Gastroesophageal sphincter (tissue), 3 donors: ENCODE data around the gene SUPT20HL1.

Experiments
- CTCF ChIP-seq, 4 experiments: fragments of 200-600 bp in 2 of 4; fragments of 450-650 bp in 2 of 4; sonication (generic) in 1 of 4; IDR thresholded peaks; one replicate each; pipeline ENCODE4 v1.5.1; 2017 to 2019; ENCODE audit warnings: antibody characterized with exemption in 4 of 4, mild to moderate bottlenecking in 2 of 4, moderate library complexity in 2 of 4
- POLR2AphosphoS5 ChIP-seq: sonication (generic); formaldehyde crosslinking; IDR thresholded peaks from one replicate; pipeline ENCODE4 v1.6.1; 2017; ENCODE audit warnings: antibody characterized with exemption

- TF ChIP-seq CTCF (IDR thresholded peaks at IDR 0.05) (no peak), POLR2AphosphoS5 (no peak)
Measured at GRCh38 chrX:24357106-24357505, 3.3 kb upstream of the SUPT20HL1 start.
